Measurements from ENCODE around the gene ZNF580.

Gene ZNF580, protein sequence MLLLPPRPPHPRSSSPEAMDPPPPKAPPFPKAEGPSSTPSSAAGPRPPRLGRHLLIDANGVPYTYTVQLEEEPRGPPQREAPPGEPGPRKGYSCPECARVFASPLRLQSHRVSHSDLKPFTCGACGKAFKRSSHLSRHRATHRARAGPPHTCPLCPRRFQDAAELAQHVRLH

GRCh38 chr19:55640577-55641425 lies at the start of gene ZNF580:
Gene ZNF580 (plus strand): TSS chr19:55641002. CDS start chr19:55642509, 1,507 bp downstream.
- DNase-seq = peak; percentile 69

DNA sequence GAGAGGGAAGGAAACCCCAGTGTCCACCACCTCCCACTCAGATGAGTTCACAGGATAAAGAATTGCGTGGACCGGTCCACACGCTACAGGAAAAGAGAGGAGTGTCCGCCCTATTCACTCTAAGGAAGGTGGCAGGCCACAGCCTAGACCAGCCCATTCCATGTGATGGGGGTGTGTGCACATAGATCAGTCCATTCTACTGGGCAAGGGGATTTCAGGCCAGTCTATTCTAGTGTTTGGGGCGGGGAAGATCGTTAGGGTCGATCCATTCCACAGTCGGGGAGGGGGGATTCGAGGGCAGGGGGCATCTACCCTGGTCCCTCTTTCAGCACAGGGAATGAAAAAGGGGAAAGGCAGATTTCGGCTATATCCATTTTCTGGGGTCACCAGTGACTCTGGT lies 49.2 kb upstream of the ZNF580 start:
- DNase-seq = no peak

- no peak for DNase-seq
Measured at GRCh38 chr19:55592391-55593090, 48.3 kb upstream of the ZNF580 start.

- no peak for DNase-seq
Measured at GRCh38 chr19:55593096-55593772, 47.6 kb upstream of the ZNF580 start.

DNA sequence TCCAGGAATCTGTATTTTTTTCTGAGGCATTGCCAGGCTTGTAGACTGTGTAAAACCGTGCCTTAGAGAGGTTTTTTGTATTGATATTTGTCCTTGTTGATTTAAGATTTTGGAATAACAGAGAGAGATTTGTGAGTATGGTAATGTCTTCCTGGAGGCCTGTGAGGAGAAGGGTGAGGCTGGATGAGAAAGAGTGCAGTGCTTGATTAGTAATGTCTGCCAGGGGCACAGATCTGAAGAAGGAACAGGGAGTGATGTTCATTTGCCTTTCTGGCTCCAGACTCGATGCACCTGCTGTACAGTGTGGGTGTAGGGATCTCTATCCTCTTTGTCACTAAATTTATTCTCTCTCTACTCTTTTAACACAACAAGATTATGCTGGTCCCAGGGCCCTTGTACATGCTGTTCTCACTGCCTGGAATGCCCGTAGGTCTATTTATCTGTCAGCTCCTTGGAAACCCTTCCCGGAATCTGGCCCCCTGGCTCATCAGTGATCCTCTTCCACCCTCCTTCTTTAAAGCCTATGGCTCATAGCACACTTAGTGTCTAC lies 45.7 kb upstream of the ZNF580 start:
- DNase-seq = no peak

DNA sequence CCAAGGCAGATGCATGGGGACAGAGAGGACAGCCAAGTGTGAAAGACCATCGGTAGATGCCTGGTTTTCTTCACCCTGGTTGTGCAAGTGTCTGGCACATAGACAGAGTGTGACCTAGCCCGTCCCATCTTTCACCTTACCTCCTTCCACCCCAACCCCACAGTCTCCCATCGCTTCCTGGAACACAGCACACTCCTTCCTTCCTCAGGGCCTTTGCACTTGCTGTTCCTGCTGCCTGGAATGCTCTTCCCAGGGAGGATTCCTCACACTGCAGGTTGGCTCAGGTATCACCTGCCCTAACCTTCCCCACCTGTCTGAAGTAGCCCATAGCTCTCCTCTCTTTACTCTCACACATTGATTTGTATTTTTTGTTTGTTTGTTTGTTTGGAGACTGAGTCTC lies 44.5 kb upstream of the ZNF580 start:
- no peak for DNase-seq

- no peak for DNase-seq
Measured at GRCh38 chr19:55597501-55597921, 43.3 kb upstream of the ZNF580 start.

DNA sequence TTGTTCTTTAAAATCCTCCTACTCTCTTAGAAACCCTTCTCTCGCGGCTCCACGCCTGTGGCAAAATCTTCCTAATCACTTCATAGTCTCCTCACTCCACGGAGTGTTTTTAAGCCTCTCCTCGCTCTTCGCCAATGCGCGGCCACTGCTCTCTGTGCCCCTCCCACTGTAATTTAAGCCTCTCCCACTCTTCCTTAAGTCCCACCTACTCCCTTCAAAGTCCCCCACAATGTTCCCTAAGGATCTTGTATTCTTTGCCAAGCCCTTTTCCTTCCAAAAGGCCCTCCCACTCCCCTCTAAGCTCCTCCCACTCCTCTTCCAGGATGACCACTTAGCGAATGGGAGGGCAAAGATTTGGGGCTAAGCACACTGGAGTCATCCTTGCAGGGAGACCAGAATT lies 42.8 kb upstream of the ZNF580 start:
- DNase-seq = no peak

GRCh38 chr19:55598719-55599467 lies 41.9 kb upstream of the ZNF580 start:
- peak; percentile 91 for DNase-seq

- peak; percentile 97 for DNase-seq
Measured at GRCh38 chr19:55599468-55599841, 41.3 kb upstream of the ZNF580 start, which contains the start of gene FIZ1. Gene FIZ1 (minus strand): TSS chr19:55599517. CDS start chr19:55597865, 1,652 bp downstream.

- peak; percentile 82 for DNase-seq
Measured at GRCh38 chr19:55599842-55600661, 40.8 kb upstream of the ZNF580 start, which contains the start of gene ZNF524. Gene ZNF524 (plus strand): TSS chr19:55600288. CDS start chr19:55602113, 1,825 bp downstream.

GRCh38 chr19:55600662-55601028 lies 40.2 kb upstream of the ZNF580 start:
- DNase-seq = no peak

DNA sequence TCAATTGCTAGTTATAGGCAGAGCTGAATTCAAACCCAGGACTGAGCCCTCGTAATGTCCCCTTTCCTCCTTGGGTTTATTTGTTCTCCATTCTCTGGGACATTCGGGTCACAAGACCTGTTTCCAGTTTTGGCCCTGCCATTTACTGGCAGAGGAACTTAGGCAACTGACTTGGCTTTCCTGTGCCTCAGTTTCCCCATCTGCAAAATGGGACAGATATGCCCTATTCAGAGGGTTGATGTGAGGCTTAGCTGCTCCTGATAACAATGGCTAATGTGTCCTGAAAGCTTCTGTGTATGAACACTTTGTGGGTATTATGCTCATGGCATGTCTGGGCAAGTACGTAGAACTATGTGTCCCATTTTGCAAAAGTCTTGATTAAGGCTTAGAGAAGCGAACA lies 39.7 kb upstream of the ZNF580 start:
- no peak for DNase-seq

DNA sequence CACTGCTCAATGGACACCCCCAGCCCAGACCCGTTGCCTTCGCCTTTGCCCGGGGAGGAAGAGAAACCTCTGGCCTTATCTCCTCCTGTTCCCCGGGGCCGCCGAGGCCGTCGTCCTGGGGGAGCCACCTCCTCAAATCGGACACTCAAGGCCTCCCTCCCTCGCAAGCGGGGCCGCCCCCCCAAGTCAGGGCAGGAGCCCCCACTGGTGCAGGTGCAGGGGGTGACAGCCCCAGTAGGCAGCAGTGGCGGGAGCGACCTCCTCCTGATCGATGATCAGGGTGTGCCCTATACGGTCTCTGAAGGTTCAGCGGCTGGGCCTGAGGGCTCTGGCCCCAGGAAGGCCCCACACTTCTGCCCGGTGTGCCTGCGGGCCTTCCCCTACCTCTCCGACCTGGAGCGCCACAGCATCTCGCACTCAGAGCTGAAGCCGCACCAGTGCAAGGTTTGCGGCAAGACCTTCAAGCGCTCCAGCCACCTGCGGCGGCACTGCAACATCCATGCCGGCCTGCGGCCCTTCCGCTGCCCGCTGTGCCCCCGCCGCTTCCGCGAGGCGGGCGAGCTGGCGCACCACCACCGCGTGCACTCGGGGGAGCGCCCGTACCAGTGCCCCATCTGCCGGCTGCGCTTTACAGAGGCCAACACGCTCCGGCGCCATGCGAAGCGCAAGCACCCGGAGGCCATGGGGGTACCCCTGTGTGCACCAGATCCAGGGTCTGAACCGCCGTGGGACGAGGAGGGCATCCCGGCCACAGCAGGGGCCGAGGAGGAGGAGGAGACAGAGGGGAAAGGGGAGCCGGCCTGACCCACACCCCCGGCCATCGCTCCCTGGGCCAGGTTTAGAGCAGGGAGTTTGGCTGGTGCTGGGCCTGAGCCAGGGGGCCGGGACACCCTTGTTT lies 38.4 kb upstream of the ZNF580 start:
- DNase-seq = no peak

DNA sequence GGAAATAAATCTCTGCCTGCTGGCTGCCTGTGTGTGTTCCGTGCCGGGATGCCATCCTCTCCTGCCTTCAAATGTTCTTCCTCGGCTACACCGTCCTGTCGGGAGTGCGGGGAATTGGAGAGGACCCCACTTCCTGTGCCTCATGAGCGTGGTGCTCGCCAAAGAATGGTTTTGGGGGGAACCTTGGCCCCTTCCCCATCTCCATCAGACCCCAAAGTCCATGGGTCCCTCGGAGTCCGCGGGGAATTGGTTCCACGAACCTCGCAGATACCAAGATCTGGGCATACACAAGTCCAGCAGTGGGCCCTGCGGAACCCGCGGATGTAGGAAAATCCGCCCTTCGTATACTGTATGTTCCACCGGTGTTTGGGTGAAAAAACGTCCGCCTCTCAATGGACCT lies 37.7 kb upstream of the ZNF580 start:
- DNase-seq = no peak

DNA sequence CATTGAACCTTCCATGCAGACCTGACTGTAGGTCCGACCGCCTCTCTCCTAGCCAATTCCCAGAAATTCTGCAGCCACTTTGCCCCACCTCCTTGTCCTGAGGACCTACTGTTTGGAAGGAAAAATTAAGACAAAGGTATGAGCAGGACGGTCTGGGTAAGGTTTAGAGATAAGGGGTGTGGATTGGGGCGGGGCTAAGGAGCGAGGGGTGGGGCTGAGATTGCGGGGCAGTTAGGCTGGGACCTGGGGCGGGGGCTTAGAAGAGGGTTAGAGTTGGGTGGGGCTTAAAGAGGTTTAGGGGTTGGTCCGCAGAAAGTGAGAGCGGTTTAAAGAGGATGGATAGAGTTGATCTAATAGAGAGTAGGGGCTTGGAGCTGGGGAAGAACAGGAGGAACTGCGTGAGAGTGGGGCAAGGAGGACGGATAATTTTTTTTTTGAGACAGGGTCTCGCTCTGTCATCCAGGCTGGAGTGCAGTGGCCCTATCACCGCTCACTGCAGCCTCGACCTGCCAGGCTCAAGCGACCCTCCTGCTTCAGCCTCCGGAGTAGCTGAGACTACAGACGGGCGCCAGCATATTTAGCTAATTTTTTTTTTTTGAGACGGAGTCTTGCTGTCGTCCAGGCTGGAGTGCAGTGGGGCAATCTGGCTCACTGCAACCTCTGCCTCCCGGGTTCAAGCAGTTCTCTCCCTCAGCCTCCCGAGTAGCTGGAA lies 37.1 kb upstream of the ZNF580 start:
- no peak for DNase-seq

DNA sequence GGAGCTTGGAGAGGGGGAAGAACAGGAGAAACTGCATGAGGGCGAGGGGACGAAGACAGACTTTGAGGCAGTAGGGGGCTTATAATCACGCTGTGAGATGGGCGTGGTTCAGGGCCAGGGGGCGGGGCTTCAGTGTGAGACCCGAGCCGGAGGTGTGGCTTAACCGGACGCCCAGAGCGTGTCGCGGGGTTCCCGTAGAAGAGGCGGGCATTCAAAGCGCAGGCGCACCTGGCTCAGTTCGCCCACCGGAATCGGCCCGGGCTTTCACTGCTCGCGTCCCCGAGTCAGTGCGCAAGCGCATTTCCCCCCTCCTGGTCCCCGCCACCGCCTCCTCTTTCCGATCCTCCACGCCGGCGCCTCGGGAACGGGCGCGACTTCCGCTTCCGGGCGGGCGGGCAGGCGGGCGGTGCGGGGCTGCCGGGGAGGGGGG lies 35.6 kb upstream of the ZNF580 start:
- peak; percentile 98 for DNase-seq

DNA sequence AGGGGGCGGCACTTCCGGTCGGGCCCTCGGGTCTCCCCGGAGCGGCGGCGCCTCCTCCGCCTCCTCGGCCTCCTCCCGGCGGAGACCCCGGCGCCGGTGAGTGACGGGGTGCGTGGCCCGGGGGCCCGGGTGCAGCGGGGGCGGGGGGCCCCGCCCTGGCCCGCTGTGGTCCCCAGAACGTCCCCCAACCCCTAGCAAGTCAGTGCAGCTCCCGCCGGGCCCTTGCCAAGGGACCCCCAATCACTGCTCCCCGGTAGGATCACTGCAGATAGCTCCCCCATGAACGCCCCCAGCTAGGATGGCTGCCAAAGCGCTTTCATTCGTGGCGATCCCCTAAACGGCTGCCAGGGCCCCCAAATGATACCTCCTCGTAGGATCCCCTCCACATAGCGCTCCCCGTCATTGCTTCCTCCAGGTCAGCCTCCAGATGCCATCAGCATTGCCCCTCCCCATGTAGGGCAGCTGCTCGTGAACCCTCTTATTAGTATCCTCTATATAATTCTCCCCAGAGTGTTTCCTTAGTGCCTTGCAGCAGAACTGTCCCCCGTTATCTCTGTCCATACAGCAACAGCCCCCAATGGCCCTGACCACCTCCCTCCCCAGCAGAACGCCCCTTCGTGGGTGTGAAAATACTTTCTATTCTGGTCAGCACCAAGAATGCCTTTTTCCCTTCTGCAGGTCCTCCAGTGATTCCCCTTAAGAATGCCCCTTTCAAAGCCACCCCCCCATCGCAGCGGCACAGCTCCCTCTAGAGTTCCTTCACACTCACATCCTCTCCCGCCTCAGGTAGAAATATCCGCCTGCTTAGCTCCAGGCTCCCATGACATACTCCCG lies 34.9 kb upstream of the ZNF580 start, which contains the start of gene ZNF865:
TSS of gene ZNF865 (plus strand) at position 11 of the 834 bp plus-strand sequence. CDS start 7,972 bp downstream, outside the sequence.
- DNase-seq = peak; percentile 81

Measured in HCEC 1CT (cell line).